Osteoblast (primary cell): ENCODE results near the gene GALNT6. TPM values are rescaled to one million over a fixed set of nuclear protein-coding genes. Genes with fewer than 3 reads are reported as not detected.
"Not testable (repeated sequence)": the region's sequence is repeated elsewhere in the genome, so short reads cannot be mapped to it uniquely, and the experiment has no call there.

Source experiments
- DNase-seq: peaks from one replicate; pipeline ENCODE4 v3.0.0; 2011; ENCODE audit warnings: low spot score, mixed read lengths; ENCODE audit not compliant: insufficient read length; ENCODE audit errors: missing footprints
- H2AFZ ChIP-seq: 2 replicates; pipeline ENCODE4 v1.6.0; 2011; ENCODE audit warnings: mild to moderate bottlenecking, low read length
- H3K27ac ChIP-seq: 2 replicates; pipeline ENCODE4 v1.5.1; 2011; ENCODE audit warnings: mild to moderate bottlenecking, low read depth, low read length, moderate library complexity
- H3K27me3 ChIP-seq: 2 replicates; pipeline ENCODE4 v1.6.0; 2012; ENCODE audit warnings: mild to moderate bottlenecking, control low read depth, inconsistent platforms, low read length, moderate library complexity; ENCODE audit not compliant: insufficient read depth
- H3K36me3 ChIP-seq: 2 replicates; pipeline ENCODE4 v1.5.1; 2011; ENCODE audit warnings: mild to moderate bottlenecking, low read length, control low read depth, moderate library complexity; ENCODE audit not compliant: insufficient read depth
- H3K4me1 ChIP-seq: 2 replicates; pipeline ENCODE4 v1.5.1; 2011; ENCODE audit warnings: mild to moderate bottlenecking, low read length, control low read depth, moderate library complexity; ENCODE audit not compliant: insufficient read depth
- H3K4me2 ChIP-seq: 2 replicates; pipeline ENCODE4 v1.6.0; 2011; ENCODE audit warnings: mild to moderate bottlenecking, low read length; ENCODE audit not compliant: insufficient read depth
- H3K4me3 ChIP-seq: fragments of 200-600 bp; sonication (generic); 3 replicates; pipeline ENCODE4 v1.5.1; 2012; ENCODE audit warnings: mild to moderate bottlenecking, low read length, inconsistent platforms; ENCODE audit not compliant: insufficient read depth
- H3K79me2 ChIP-seq: 2 replicates; pipeline ENCODE4 v1.6.0; 2012; ENCODE audit warnings: mild to moderate bottlenecking, low read length, control low read depth, inconsistent platforms; ENCODE audit not compliant: insufficient read depth
- H3K9me3 ChIP-seq: 2 replicates; pipeline ENCODE4 v1.5.1; 2011; ENCODE audit warnings: low read depth, low read length, control low read depth
- H4K20me1 ChIP-seq: 2 replicates; pipeline ENCODE4 v1.6.0; 2012; ENCODE audit warnings: mild to moderate bottlenecking, low read length, control low read depth; ENCODE audit not compliant: insufficient read depth
- total RNA-seq: library from RNA; depleted of rRNA; stranded (reverse); fragments of >200 nt; gene quantifications from 2 replicates; pipeline ENCODE4 v1.2.3, GENCODE V29; 2012
- TF ChIP-seq, protein P1 (sequence below): IDR thresholded peaks from 2 replicates; pipeline ENCODE4 v1.5.1; 2011; ENCODE audit warnings: mild to moderate bottlenecking, low read depth, low read length, moderate library complexity; ENCODE audit errors: extremely low read depth

GALNT6 gene
- total RNA-seq, 1 donor: 9.8 TPM

DNA sequence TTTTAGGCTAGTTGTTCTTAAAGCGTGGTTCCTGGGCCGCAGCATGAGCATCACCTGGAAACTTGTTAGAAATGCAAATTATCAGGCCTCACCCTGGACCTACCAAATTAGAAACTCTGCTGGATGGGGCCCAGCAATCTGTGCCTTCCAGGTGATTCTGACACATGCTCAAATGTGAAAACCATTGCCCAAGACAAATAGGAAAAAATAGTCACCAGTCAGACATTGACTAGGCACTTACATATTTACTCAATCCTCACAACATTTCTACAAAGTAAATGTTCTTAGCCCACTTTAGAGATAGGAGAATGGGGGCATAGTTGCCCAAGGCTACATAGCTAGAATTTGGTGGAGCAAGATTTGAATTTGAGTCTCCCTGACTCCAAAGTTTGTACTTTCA is 48.0 kb downstream of the GALNT6 start:
- H3K4me3 ChIP-seq: no peak overlapping the region
- peaks cover 22% of the 10 kb centered on the region for H3K4me1 ChIP-seq
- no peak overlapping the region for H3K4me2 ChIP-seq
- H3K27me3 ChIP-seq: no peaks in the 10 kb centered on the region
- H3K36me3 ChIP-seq: no peaks in the 10 kb centered on the region
- H3K9me3 ChIP-seq: no peaks in the 10 kb centered on the region
- TF ChIP-seq, protein P1, sequence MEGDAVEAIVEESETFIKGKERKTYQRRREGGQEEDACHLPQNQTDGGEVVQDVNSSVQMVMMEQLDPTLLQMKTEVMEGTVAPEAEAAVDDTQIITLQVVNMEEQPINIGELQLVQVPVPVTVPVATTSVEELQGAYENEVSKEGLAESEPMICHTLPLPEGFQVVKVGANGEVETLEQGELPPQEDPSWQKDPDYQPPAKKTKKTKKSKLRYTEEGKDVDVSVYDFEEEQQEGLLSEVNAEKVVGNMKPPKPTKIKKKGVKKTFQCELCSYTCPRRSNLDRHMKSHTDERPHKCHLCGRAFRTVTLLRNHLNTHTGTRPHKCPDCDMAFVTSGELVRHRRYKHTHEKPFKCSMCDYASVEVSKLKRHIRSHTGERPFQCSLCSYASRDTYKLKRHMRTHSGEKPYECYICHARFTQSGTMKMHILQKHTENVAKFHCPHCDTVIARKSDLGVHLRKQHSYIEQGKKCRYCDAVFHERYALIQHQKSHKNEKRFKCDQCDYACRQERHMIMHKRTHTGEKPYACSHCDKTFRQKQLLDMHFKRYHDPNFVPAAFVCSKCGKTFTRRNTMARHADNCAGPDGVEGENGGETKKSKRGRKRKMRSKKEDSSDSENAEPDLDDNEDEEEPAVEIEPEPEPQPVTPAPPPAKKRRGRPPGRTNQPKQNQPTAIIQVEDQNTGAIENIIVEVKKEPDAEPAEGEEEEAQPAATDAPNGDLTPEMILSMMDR: no peak
- H3K27ac ChIP-seq: no peak overlapping the region
- no peak for DNase-seq
- no peaks in the 10 kb centered on the region for H4K20me1 ChIP-seq
- H3K79me2 ChIP-seq: no peaks in the 10 kb centered on the region
- no peak overlapping the region for H2AFZ ChIP-seq

DNA sequence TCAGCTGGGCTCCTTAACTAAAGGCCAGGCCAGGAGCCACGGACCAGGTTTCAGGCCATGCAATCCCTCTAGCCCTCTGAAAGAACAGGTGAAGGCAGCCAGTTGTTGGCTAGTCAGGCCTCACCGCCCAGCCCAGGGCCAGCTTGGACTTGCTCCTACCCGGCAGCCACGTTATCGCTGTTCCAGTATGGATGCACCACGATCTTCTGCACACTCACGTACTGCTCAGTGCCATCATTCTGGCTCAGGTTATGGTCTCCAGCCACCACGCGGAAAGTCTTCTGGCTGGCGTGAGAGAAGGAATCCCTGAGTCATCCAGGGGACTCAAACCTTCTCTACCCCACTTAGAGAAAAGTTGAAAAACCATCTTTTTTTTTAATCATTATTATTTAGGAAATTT is 48.8 kb downstream of the GALNT6 start:
- TF ChIP-seq, protein P1: no peak
- no peak for DNase-seq
- Histone ChIP-seq H3K4me1 (peaks cover 22% of the 10 kb centered on the region), H3K27me3 (no peaks in the 10 kb centered on the region), H4K20me1 (no peaks in the 10 kb centered on the region), H3K36me3 (no peaks in the 10 kb centered on the region), H3K4me3 (no peak overlapping the region), H3K79me2 (no peaks in the 10 kb centered on the region), H2AFZ (peak overlapping the region; percentile 29), H3K9me3 (no peaks in the 10 kb centered on the region), H3K4me2 (no peak overlapping the region), H3K27ac (no peak overlapping the region)

DNA sequence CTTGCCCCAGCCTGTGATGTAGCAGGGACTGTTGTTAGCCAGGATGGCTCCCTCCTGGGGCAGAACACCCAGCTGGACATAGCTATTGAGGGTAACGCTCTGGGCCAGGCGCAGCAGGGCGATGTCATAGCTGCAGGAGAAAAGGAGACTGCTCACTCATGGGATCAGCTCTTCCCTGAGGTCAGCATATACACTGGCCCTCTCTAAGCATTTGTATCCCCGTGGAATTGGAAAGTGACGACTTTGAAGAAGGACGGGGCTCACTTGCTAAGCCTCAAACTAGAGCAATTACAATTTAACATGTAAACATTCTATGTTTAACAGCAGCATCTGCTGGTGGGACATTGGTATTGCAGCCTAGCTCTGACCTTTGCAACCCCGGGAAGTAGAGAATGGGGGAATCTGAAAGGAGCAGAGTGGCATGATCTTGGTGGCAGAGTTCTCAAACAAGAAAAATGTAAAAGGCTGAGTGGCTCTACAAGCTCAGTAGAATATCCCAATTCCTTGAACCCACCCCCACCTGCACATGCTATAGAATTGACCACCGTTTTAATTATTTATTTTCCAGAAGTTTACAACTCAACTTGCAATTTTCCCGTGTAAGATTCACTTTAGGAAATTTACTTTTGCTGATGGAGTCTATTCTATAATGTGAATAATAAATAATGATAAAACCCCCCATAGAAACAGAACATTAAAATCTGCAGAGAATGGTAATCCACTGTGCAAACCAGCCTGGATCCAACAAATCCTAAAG is 49.8 kb downstream of the GALNT6 start:
- H3K9me3 ChIP-seq: no peaks in the 10 kb centered on the region
- peak overlapping the region; percentile 70 for H3K4me3 ChIP-seq
- H2AFZ ChIP-seq: peak overlapping the region; percentile 98
- H3K4me2 ChIP-seq: peak overlapping the region; percentile 96
- DNase-seq: peak; percentile 89
- no peaks in the 10 kb centered on the region for H3K36me3 ChIP-seq
- TF ChIP-seq, protein P1: peak; percentile 99
- no peaks in the 10 kb centered on the region for H3K27me3 ChIP-seq
- H3K4me1 ChIP-seq: peaks cover 16% of the 10 kb centered on the region
- peak overlapping the region; percentile 38 for H3K27ac ChIP-seq
- H3K79me2 ChIP-seq: no peaks in the 10 kb centered on the region
- H4K20me1 ChIP-seq: no peaks in the 10 kb centered on the region

DNA sequence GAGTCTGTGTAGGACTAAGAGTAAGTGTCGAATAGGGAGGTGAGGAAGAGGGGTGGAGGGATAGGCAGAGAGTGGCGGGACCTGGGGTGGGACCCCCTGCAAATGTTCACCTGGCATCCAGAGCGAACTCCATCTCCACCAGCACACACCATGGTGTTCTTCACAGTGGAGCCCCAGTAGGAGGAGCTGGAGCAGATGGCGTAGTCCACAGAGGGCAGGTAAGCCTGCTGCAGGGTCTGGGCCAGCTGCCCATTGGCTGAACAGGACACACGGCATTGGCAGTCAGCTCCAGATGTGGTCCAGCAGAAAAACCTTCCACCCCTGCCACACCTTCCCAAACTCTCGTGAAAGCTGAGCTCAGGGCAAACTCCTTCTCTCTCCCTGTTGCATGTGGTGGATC is 51.5 kb downstream of the GALNT6 start:
- peaks cover 5% of the 10 kb centered on the region for H3K4me1 ChIP-seq
- H3K79me2 ChIP-seq: no peaks in the 10 kb centered on the region
- H3K36me3 ChIP-seq: no peaks in the 10 kb centered on the region
- no peak for DNase-seq
- H3K27me3 ChIP-seq: no peaks in the 10 kb centered on the region
- no peak overlapping the region for H3K4me2 ChIP-seq
- H3K9me3 ChIP-seq: no peaks in the 10 kb centered on the region
- no peak overlapping the region for H3K4me3 ChIP-seq
- H4K20me1 ChIP-seq: no peaks in the 10 kb centered on the region
- no peak overlapping the region for H3K27ac ChIP-seq
- TF ChIP-seq, protein P1: no peak
- H2AFZ ChIP-seq: no peak overlapping the region

DNA sequence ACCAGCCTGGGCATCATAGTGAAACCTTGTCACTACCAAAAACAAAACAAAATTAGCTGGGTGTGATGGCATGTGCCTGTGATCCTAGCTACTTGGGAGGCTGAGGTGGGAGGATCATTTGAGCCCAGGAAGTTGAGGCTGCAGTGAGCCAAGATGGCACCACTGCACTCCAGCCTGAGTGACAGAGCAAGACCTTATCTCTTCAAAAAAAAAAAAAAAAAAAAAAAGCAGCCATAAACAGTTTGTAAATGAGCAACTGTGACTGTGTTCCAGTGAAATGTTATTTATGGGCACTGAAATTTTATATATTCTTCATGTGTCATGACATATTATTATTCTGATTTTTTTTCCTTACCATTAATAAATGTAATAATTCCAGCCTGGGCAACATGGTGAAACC is 53.9 kb downstream of the GALNT6 start:
- not testable (repeated sequence) for H3K36me3 ChIP-seq, H3K27me3 ChIP-seq, DNase-seq, H3K79me2 ChIP-seq, H3K4me1 ChIP-seq, H2AFZ ChIP-seq, H4K20me1 ChIP-seq, H3K4me2 ChIP-seq, H3K4me3 ChIP-seq, H3K9me3 ChIP-seq, H3K27ac ChIP-seq
